Ammon's horn (tissue), 1 donor: ENCODE data around the gene IL19.
"Not testable (repeated sequence)": the region's sequence is repeated elsewhere in the genome, so short reads cannot be mapped to it uniquely, and the experiment has no call there.

Experiments
- DNase-seq: peaks from one replicate; pipeline ENCODE4 v3.0.0-alpha.2; 2016; ENCODE audit warnings: low spot score

Gene IL19

DNA sequence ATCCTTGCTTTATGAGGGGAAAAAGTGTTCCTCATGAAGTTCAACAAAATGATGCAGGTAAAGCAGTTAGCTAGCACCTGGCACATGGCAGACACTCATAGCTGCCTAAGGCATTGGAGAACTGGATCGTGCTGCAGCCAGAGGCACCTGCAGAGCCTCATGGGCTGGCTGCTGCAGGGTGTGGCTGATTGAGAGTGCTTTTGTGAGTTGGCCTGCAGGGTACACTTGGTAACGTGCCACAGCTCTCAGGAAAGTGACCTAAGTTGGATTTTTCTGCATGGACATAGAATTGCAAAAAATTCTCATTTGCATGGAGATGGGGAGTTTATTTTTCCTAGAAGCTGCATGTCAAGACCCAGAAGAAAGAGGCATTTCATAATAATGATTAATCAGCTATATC, 63.2 kb downstream of the IL19 start:
- DNase-seq, result no peak

DNA sequence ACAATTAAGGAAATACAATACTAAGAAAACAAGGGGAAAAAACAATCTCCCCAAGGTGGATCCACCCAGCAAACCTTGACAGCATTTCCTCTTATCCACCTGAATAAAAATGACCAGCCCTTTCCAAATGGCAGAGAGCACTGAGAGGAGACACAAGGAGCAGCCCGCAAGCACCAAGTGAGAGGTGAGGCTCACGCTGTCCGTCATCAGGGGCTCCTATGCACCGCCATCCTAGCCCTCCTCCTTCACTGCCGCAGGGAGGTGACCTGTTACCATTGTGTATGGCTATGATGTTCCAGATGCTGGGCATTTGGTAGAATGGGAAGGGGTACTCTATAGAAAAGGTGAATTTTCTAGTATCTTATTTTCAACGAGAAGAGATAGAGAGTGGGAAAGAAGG, 63.6 kb downstream of the IL19 start:
- no peak for DNase-seq

DNA sequence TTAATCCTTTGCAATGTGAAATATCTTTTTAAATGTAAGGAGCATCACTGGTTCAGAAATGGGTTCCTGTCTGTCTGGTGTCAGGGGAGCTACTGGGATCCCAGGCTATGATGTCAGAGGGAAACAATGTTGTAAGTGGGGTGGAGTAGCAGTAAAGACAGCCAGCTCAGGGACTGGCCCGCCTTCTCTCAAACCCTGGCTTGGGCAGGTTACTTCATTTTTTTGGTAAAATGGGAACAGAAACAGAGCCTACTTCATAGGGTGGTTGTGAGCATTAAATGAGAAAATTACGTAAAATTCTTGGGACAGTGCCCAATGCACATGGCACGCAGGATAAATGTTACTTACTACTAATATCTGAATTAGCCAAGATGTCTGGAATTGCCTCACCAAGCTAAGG, 64.1 kb downstream of the IL19 start:
- DNase-seq, result no peak

DNA sequence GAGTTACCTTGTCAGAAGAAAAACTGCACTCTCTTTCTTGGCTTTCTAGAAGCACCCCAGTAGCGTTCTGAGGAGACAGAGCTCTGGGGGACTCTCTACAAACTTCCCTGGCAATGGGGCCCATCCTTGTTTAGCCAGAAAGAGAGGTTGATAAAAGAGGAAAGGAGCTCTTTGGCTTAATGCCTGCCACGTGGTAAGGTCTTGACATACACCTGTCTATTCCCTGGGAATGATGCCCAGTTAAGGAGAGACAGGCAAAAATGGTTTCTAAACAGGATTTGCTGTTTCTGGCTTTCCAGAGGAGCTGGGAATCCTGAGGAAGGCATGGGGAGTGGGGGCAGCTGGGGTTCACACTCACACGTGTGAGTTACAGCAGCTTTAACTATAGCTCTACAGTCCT, 64.6 kb downstream of the IL19 start:
- no peak for DNase-seq

DNA sequence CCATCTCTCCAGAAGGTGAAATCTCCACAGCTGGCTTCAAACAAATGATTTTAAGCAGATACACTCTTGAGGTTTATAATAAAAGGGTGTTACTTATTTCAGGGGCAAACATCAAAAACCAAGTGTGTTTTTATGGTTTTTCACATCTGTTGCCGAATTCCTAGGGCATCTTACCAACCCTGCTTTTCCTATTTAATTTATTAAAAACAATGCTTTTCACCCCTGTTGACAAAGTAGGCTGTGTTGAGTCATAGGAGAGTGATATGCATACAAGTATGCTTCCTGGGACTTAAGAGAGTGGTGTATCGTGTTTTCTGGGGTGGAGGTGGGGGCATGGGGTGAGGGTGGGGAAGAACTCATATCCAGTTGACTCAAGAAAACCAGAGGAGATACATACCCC, 65.5 kb downstream of the IL19 start:
- DNase-seq, result no peak

DNA sequence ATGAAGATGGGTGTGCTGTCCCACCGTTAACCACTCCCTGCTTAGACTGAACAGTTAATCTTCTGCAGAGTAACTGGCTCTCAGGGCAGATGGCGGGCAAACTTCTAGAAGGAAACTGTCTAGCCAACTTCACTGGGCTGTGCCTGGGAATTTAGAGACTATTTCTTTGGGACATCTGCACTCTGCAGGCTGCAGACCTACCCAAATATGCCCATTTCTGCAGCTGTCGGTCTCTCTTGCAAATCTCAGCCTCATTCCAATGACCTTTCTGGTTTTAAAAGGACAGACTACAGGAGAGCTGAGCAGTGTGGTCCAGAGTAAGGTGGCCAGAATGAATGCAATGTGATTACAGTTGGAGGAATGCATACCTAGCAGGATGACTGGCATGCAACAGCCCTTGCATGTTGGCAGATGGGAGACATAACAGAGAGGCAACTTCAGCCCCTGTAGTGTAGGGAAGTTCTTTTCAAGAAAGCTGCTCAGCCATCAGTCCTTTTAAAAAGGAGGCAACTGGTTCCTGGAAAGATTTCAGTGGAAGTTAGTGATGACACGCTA, 68.5 kb downstream of the IL19 start:
- DNase-seq, result no peak

DNA sequence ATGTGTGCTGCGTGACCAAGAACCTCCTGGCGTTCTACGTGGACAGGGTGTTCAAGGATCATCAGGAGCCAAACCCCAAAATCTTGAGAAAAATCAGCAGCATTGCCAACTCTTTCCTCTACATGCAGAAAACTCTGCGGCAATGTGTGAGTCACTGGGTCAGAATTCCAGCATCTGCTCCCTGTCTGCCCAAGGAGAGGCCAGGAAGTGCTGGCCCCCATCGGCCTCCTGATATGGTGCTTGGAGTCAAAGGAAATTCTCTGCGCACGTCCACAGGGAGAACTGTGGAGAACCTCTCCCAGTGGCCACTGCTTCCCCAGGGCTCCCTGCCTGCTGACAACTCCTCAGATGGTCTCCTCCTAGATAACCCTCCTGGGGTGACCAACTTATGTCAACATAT, 69.3 kb downstream of the IL19 start:
- DNase-seq, result no peak

DNA sequence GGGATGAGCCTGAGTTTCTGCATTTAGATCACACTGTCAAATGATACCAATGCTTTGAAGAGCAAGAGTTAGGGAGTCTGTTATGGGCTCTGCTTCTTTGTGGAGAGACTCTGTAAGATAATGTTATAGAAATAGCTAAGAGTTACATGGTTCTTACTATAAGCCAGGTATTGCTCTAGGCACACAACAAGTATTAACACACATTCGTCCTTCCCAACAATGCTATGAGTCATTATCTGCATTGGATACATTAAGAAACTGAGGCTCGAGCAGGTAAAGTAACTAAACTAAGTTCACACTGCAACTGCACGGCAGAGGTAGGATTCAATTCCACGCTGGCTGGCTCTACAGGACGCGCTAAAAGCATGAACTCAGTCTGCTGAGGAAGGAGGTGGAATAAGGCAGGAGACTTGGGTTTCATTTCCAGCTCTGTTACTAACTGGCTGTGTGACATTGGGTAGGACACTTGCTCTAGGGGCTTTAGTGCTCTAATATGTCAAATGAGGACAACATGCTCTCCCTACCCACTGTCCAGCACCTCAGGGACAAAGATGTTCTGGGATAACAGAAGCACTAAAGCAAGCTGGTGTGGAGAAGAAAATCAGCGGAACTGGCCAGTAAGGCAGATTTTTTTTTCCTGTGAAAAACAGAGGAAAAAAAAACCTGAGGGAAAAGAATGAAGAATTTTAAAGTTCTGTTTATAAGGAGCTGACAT, 71.2 kb downstream of the IL19 start:
- DNase-seq, result no peak

DNA sequence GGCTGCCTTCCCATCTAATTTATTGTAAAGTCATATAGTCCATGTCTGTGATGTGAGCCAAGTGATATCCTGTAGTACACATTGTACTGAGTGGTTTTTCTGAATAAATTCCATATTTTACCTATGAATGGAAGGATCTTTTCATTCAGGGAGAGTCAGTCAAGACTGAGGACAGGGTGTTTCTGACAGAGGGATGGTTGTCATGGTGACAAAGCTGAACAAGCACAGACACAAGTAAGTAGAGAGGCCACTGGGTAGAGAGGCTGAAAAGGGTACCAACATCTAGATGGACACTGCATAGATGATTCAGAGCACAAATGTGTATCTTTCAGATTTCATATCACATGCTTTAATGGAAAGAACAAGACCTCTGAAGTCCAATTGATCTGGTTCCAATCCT, 72.3 kb downstream of the IL19 start:
- DNase-seq, result peak; percentile 27

DNA sequence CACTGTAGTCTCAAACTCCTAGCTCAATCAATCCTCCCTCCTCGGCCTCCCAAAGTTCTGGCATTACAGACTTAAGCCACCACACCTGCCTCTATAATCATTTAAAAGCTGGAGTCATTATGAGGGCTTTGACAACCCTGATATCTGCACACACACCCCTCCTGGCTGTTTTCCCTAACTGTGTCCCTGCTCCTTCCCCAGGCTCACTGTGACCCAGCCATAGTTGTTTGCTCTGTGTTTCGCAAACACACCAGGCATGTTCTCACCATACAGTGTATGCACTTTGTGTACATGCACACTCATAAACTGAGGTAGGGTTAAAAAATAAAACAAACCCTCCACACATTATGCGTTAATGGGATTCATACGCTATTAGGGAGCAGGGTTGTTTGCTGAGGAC, 73.1 kb downstream of the IL19 start:
- no peak for DNase-seq

DNA sequence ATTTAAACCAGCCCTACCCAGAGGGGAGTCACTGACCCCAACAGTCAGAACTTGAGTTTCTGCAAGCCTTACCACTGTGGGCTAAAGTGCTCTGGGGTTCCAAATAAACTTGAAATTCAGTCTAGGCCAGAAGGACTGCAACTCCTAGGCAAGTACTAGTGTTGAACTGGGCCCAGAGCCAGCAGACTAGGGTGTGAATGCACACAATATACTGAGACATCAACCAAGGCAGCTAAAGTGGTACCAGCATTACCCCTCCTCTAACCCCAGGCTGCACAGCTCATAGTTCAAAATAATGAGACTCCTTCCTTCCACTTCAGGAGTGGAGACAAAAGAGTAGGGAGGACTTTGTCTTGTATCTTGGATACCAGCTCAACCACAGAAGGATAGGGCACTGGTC, 75.9 kb downstream of the IL19 start:
- DNase-seq, result no peak

DNA sequence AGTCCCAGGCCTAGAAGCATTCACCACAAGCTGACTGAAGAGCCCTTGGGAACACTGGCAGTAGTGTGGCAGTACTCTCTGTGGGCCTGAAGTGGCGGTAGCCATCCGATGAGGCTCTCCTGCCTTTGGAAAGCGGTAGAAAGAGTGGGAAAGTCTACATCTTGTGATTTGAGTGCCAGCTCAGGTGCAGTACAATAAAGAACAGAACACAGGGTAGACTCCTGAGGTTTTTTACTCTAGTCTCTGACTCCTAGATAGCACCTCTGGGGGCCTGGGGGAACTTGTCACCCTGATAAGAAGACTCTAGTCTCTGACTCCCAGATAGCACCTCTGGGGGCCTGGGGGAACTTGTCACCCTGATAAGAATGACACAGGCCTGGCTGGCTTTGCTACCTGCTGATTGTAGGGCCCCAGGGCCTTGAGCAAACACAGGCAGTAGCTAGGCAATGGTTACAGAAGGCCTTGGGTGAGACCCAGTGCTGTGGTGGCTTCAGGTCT, 76.8 kb downstream of the IL19 start:
- DNase-seq, result no peak

DNA sequence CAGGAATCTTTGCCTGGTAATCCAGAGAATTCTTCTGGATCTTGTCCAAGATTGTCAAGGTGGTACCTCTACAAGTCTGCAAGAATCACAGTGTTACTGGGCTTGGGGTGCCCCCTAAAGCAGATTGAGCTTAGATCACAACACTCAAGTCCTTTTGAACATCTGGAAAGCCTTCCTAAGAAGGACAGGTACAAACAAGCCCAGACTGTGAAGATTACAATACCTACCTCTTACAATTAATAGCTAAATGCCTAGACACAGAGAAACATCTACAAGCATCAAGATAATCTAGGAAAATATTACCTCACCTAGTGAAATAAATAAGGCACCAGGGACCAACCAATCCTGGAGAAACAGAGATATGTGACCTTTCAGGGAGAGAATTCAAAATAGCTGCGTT, 77.4 kb downstream of the IL19 start:
- DNase-seq, result no peak

DNA sequence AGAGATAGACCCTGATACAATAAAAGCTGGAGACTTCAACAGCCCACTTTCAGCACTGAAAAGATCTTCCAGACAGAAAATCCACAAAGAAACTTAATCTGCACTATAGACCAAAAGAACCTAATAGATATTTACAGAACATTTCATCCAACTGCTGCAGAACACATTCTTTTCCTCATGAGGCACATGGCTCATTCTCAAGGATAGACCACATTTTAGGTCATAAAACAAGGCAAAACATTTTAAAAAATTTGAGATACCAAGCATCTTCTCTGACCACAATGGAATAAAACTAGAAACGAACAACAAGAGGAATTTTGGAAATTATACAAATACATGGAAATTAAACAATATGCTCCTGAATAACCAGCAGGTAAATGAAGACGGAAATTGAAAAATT, 79.8 kb downstream of the IL19 start:
- no peak for DNase-seq

DNA sequence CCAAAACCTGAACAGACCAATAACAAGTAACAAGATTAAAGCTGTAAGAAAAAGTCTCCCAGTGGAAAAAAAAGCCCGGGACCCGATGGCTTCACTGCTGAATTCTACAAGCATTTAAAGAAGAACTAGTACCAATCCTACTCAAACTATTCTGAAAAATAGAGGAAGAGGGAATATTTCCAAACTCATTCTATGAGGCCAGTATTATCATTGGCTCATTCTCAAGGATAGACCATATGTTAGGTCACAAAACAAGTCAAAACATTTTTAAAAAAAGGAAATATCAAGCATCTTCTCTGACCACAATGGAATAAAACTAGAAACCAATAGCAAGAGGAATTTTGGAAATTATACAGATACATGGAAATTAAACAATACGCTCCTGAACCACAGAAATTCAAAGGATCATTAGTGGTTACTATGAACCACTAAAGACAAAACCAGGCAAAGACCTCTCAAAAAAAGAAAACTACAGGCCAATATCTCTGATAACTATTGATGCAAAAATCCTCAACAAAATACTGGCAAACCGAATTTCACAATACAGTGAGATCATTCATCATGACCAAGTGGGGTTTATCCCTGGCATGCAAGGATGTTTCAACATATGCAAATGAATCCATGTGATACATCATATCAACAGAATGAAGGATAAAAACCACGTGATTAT, 80.9 kb downstream of the IL19 start:
- DNase-seq, result no peak

DNA sequence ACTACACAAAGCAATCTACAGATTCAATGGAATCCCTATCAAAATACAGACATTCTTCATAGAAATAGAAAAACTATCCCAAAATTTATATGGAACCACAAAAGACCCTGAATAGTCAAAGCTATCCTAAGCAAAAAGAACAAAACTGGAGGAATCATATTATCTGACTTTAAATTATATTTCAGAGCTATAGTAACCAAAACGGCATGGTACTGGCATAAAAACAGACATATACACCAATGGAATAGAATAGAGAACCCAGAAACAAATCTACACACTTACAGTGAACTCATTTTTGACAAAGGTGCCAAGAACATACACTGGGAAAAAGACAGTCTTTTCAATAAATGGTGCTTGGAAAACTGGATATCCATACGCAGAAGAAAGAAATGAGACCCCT, 82.1 kb downstream of the IL19 start:
- not testable (repeated sequence) for DNase-seq

DNA sequence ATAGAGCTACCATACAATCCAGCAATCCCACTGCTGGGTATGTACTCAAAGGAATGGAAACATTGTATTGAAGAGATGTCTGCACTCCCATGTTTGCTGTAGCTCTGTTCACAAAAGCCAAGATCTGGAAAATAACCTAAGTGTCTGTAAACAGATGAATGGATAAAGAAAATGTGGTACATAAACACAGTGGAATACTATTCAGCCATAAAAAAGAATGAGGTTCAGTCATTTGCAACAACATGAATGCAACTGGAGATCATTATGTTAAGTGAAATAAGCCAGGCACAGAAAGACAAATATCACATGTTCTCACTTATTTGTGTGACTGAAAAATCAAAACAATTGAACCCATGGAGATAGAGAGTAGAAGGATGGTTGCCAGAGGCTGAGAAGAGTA, 83.1 kb downstream of the IL19 start:
- DNase-seq, result not testable (repeated sequence)

DNA sequence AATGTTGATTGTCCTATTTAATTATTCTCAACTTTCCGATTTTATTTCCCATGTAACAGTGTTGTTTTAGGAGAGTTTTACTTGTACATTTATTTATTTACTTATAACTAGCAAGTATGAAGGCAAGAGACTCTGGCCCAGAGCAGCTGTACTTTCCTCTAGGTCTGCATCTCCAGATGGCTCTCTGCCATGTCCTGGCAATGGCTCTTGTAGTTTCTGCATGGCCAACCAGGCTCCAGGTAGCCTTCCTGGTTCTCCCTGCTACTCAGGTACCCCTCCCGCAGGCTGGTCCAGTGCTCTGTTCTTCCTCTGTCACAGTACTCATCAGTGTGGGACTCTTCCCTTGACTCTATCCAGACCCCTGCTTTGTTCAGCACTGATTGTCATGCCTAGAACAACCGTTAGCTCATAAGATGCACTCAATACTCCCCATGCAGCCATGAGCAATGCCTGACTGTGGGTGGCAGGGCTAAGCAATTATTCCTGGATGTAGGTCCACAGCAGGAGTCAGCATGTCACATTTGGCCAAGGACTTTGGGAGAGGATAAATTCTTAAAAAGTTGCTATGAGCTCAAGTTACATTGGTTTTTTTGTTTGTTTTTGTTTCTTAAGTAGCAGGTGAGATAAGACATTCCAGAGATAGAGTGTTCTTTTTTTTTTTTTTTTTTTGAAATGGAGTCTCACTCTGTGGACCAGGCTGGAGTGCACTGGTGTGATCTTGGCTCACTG, 84.0 kb downstream of the IL19 start:
- no peak for DNase-seq

DNA sequence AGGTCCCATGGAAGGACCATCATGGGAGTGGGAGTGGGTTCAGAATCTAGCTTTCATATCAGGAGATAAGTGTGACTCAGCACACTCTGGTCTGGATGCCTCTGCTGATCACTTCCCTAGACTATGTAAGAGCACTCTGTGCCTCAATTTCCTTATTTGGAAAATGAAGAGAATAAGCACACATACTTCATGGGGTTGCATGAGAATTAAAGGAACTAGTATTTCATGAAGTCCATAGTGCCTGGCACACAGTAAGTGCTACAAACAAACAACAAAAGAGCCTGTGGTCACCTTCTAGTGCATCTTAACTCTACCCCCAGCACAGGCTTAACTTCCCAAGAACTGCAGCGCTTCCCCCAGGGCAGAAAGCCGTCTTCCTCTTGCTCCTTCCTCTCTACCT, 85.3 kb downstream of the IL19 start:
- DNase-seq, result no peak

DNA sequence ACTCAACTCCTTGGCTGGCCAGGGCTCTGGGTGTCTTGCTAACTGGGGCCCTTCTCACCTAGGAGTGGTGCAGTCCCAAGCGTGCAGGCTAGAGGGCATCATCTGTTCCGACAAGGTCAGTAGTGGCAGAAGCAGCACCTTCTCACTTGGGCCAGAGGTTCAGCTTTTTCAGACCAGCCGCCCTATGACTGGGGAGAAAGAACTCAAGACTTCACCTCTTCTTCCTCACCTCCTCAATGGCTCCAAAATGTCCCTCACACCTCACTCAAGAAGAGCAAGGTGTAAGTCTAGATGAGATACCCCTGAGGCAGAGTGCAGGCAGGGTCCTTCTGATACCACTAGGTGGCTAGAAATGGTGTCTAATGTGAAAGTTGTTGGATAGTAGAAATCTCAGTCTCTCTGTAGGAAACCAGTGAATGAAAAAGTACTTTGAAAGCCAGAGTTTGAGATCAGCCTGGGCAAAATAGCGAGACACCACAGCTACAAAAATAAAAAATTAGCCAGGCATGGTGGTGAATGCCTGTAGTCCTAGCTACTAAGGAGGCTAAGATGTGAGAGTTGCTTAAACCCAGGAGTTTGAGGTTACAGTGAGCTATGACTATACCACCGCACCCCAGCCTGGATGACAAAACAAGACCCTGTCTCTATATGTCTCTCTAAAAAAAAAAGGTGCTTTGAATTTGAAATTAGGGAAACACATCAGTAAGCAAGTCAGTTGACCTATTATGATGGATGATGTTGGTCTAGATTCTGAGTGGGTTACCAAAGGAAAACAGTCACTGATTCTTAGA, 86.3 kb downstream of the IL19 start:
- DNase-seq, result no peak

DNA sequence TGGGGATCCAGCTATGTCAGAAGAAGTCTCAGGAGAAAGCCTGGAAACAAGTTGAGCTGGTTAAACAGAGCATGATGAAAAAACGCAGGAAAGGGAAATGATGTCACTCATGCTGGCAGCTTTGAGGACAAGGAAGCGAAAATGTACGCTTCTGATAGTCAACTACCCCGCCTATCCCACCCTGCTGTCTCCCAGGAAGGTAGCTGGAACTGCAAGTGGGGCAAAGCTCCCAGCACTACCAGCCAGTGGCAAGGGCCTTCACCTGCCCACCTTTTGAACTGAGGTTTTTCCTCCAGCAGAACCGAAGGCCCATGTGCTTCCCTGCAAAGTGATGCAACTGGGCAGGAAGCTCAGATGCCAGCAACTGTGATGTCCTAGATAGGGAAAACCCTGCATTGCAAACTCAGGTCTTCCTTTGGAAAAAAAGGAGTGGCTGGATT, 88.5 kb downstream of the IL19 start:
- DNase-seq, result peak; percentile 37

DNA sequence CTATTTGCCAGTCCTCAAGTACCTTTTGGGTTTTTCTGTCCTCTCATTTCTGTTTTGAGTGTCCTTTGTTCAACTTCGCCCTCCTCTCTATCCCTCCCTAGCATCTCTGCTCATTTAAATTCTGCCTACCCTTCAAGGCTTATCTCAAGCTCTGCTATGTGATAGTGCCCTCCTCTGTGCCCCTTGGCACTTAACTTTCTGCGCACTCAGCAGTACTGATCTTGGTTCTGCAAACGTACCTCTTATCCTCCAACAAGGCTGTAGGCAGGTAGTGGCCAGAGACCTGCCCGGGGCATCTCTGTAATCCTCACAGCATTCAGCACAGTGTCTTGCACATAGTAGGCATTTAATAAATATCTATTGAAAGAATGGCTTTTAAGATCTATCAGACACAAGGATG, 89.6 kb downstream of the IL19 start:
- DNase-seq, result no peak
